ENCODE measurements around the gene LOXHD1. TPM values are rescaled to one million over a fixed set of nuclear protein-coding genes. Genes with fewer than 3 reads are reported as not detected.

The LOXHD1 gene
- total RNA-seq, 1 experiment from 2014 or later: not detected

DNA sequence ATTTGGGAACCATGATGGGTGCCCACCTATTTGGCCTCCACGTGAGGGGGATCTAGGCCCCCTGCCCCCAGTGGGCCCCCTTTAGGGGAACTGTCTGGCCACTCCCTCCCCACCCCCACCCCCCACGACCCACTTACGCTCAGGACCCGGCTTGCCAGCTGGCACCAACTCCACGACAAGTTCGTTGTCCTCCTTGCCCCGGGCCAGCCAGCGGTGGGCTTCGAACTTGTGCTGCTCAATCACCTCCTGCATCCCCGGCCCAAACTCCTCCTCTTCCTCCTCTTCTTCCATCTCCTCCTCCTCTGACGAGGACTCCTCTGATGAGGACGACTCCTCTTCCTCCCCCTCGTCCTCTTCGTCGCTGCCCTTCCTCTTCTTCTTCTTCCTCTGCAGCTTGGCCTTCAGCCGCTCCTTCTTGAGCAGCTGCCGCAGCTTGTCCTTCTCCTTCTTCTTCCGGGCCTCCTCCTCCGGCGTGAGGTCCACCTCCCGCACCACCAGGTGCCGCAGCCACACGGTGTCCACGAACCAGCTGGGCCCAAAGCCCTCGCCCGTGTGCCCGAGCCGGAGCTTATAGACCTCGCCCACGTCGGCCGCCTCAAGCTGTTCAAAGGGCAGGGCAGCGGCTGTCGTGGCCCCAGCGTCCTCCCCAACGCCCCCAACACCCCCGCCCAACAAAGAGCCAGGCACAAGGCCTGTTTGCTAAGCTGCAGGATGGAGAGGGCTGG, 96.9 kb downstream of the LOXHD1 start:
- H3K4me1 Mint-ChIP-seq (ENCODE audit: low read depth, unreplicated experiment): no peaks in the 10 kb centered on the region
- H3K27me3 ChIP-seq (replicated peaks; ENCODE audit: control insufficient read depth, insufficient read depth, low read length): no peaks in the 10 kb centered on the region
- no peaks in the 10 kb centered on the region for H3K36me3 ChIP-seq (ENCODE audit: control insufficient read depth, insufficient read depth, low read length)
- no peaks in the 10 kb centered on the region for H3K36me3 Mint-ChIP-seq (ENCODE audit: insufficient read depth, unreplicated experiment)
- H3K9me3 ChIP-seq: no peaks in the 10 kb centered on the region
- H3K9me3 Mint-ChIP-seq (ENCODE audit: unreplicated experiment): peaks cover 9% of the 10 kb centered on the region
- CTCF ChIA-PET: interaction anchor here (1.7 kb wide), 1 partner anchor 98 kb away, joined by 5 read pairs; no protein-coding TSS in a partner anchor
- no peak overlapping the region for H3K4me3 Mint-ChIP-seq (ENCODE audit: unreplicated experiment)
- BruUV-seq (replicated peaks): no TSS peak
- intact Hi-C loops (cut with micrococcal nuclease; ENCODE audit: unreplicated experiment): no loop called here
- no peak overlapping the region for H3K27ac Mint-ChIP-seq (ENCODE audit: unreplicated experiment)
- H3K4me3 ChIP-seq (ENCODE audit: low read depth, low read length): no peak overlapping the region
- DNase-seq: no peak
- H3K27me3 Mint-ChIP-seq (ENCODE audit: insufficient read depth, unreplicated experiment): peaks cover 15% of the 10 kb centered on the region
- H3K4me1 ChIP-seq: no peaks in the 10 kb centered on the region
- TF ChIP-seq, protein P1, sequence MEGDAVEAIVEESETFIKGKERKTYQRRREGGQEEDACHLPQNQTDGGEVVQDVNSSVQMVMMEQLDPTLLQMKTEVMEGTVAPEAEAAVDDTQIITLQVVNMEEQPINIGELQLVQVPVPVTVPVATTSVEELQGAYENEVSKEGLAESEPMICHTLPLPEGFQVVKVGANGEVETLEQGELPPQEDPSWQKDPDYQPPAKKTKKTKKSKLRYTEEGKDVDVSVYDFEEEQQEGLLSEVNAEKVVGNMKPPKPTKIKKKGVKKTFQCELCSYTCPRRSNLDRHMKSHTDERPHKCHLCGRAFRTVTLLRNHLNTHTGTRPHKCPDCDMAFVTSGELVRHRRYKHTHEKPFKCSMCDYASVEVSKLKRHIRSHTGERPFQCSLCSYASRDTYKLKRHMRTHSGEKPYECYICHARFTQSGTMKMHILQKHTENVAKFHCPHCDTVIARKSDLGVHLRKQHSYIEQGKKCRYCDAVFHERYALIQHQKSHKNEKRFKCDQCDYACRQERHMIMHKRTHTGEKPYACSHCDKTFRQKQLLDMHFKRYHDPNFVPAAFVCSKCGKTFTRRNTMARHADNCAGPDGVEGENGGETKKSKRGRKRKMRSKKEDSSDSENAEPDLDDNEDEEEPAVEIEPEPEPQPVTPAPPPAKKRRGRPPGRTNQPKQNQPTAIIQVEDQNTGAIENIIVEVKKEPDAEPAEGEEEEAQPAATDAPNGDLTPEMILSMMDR (IDR thresholded peaks at IDR 0.05; ENCODE audit: insufficient read depth in 1 of 2, low read depth in 1 of 2, low read length in 1 of 2, severe bottlenecking in 1 of 2, unreplicated experiment in 1 of 2): no peak
- POLR2A ChIA-PET: no interaction called here

DNA sequence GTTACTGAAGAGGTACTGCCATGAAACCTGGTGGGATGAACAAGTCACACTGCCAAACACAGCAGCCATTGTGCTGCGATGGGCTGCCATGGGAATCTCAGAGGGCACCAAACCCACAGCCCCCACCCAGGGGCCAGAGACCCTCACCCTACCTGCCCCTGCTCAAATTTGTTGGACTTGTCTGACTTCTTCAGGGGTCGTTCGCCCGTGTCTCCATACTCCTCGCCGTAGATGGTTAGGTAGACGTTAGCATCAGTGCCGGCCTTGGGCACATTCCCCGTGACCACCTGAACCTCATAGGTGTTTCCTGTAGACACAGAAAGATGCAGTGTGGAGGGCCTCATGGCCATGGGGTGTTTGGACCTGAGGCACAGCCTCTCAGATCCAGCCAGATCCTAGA, 97.7 kb downstream of the LOXHD1 start:
- Histone ChIP-seq H3K27me3 (replicated peaks; ENCODE audit: control insufficient read depth, insufficient read depth, low read length) (no peaks in the 10 kb centered on the region), H3K36me3 (ENCODE audit: control insufficient read depth, insufficient read depth, low read length) (no peaks in the 10 kb centered on the region), H3K4me3 (ENCODE audit: low read depth, low read length) (no peak overlapping the region), H3K9me3 (no peaks in the 10 kb centered on the region), H3K4me1 (no peaks in the 10 kb centered on the region)
- Mint-ChIP-seq H3K4me3 (ENCODE audit: unreplicated experiment) (no peak overlapping the region), H3K4me1 (ENCODE audit: low read depth, unreplicated experiment) (no peaks in the 10 kb centered on the region), H3K36me3 (ENCODE audit: insufficient read depth, unreplicated experiment) (no peaks in the 10 kb centered on the region), H3K9me3 (ENCODE audit: unreplicated experiment) (peaks cover 9% of the 10 kb centered on the region), H3K27me3 (ENCODE audit: insufficient read depth, unreplicated experiment) (peaks cover 15% of the 10 kb centered on the region), H3K27ac (ENCODE audit: unreplicated experiment) (no peak overlapping the region)
- CTCF ChIA-PET: no interaction called here
- no TSS peak for BruUV-seq (replicated peaks)
- TF ChIP-seq, protein P1 (IDR thresholded peaks at IDR 0.05; ENCODE audit: insufficient read depth in 1 of 2, low read depth in 1 of 2, low read length in 1 of 2, severe bottlenecking in 1 of 2, unreplicated experiment in 1 of 2): no peak
- intact Hi-C loops (cut with micrococcal nuclease; ENCODE audit: unreplicated experiment): no loop called here
- no peak for DNase-seq
- POLR2A ChIA-PET: no interaction called here

DNA sequence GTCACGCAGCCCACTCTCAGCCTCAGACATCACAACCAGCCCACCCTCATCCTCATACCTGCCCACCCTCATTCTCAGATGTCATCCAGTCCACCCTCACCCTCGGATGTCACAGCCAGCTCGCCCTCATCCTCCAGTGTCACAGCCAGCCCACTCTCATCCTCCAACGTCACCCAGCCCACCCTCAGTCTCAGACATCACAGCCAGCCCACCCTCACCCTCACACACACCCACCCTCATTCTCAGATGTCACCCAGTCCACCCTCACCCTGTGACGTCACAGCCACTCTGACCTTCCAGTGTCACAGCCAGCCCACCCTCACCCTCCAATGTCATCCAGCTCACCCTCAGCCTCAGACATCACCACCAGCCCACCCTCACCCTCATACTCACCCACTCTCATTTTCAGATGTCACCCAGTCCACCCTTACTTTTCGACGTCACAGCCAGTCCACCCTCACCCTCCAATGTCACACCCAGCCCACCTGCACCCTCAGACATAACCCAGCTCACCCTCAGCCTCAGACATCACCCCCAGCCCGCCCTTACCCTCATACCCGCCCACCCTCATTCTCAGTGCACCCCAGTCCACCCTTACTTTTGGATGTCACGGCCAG, 100.3 kb downstream of the LOXHD1 start:
- H3K27me3 ChIP-seq (replicated peaks; ENCODE audit: control insufficient read depth, insufficient read depth, low read length): no peaks in the 10 kb centered on the region
- no peak overlapping the region for H3K4me3 Mint-ChIP-seq (ENCODE audit: unreplicated experiment)
- no peaks in the 10 kb centered on the region for H3K36me3 ChIP-seq (ENCODE audit: control insufficient read depth, insufficient read depth, low read length)
- peaks cover 9% of the 10 kb centered on the region for H3K9me3 Mint-ChIP-seq (ENCODE audit: unreplicated experiment)
- TF ChIP-seq, protein P1 (IDR thresholded peaks at IDR 0.05; ENCODE audit: insufficient read depth in 1 of 2, low read depth in 1 of 2, low read length in 1 of 2, severe bottlenecking in 1 of 2, unreplicated experiment in 1 of 2): no peak
- H3K27me3 Mint-ChIP-seq (ENCODE audit: insufficient read depth, unreplicated experiment): peaks cover 15% of the 10 kb centered on the region
- no peaks in the 10 kb centered on the region for H3K36me3 Mint-ChIP-seq (ENCODE audit: insufficient read depth, unreplicated experiment)
- no peak overlapping the region for H3K27ac Mint-ChIP-seq (ENCODE audit: unreplicated experiment)
- H3K4me3 ChIP-seq (ENCODE audit: low read depth, low read length): no peak overlapping the region
- DNase-seq: no peak
- no peaks in the 10 kb centered on the region for H3K9me3 ChIP-seq
- ChIA-PET CTCF (interaction anchor here (0.7 kb wide), 1 partner anchor 101 kb away, joined by 4 read pairs; no protein-coding TSS in a partner anchor), POLR2A (no interaction called here)
- no TSS peak for BruUV-seq (replicated peaks)
- intact Hi-C loops (cut with micrococcal nuclease; ENCODE audit: unreplicated experiment): no loop called here
- H3K4me1 ChIP-seq: no peaks in the 10 kb centered on the region
- no peaks in the 10 kb centered on the region for H3K4me1 Mint-ChIP-seq (ENCODE audit: low read depth, unreplicated experiment)

All from Caco-2 (cell line).